ENCODE data around the gene MORN4. TPM values are rescaled to one million over a fixed set of nuclear protein-coding genes. Genes with fewer than 3 reads are reported as not detected.

Gene MORN4
- polyA plus RNA-seq, 1 donor (not counting 4 experiments of a cell fraction or from before 2014, with no cell fraction given): 9.1 TPM

- dilution Hi-C loops (cut with MboI; ENCODE audit: extremely low pct_ligation_motif_present, low sequenced_read_pairs): no loop called here
- Histone ChIP-seq H2AFZ (ENCODE audit: control insufficient read depth, low read length) (no peak overlapping the region), H3K4me1 (ENCODE audit: control insufficient read depth, extremely low read depth, insufficient read depth, low read length) (no peaks in the 10 kb centered on the region)
Observed at GRCh38 chr10:97618285-97618684, 15.0 kb downstream of the MORN4 start.

GRCh38 chr10:97612386-97612785 is 20.9 kb downstream of the MORN4 start:
- Histone ChIP-seq H3K79me2 (ENCODE audit: control insufficient read depth, insufficient read depth, low read length) (no peaks in the 10 kb centered on the region), H3K36me3 (ENCODE audit: control insufficient read depth in 2 of 2, extremely low read depth in 1 of 2, insufficient read depth in 2 of 2, low read length in 2 of 2) (no peaks in the 10 kb centered on the region), H3K4me2 (ENCODE audit: control insufficient read depth, extremely low read depth, insufficient read depth, low read depth, low read length) (no peak overlapping the region), H3K27ac (ENCODE audit: control insufficient read depth, insufficient read depth, low read length) (no peak overlapping the region), H3K27me3 (ENCODE audit: control insufficient read depth, extremely low read depth, insufficient read depth, low read length) (no peaks in the 10 kb centered on the region), H3K4me1 (ENCODE audit: control insufficient read depth, extremely low read depth, insufficient read depth, low read length) (peaks cover 19% of the 10 kb centered on the region), H3K9ac (ENCODE audit: control insufficient read depth, extremely low read depth, insufficient read depth, low read length) (no peak overlapping the region), H4K20me1 (ENCODE audit: control insufficient read depth, extremely low read depth, insufficient read depth, low read length) (no peaks in the 10 kb centered on the region), H3K9me3 (ENCODE audit: control insufficient read depth, low read depth, low read length) (no peaks in the 10 kb centered on the region), H3K9me1 (ENCODE audit: control insufficient read depth, extremely low read depth, insufficient read depth, low read length) (no peaks in the 10 kb centered on the region), H2AFZ (ENCODE audit: control insufficient read depth, low read length) (peak overlapping the region; percentile 73), H3K4me3 (ENCODE audit: control insufficient read depth in 2 of 3, extremely low read depth in 1 of 3, insufficient read depth in 2 of 3, low read depth in 1 of 3, low read length in 3 of 3) (no peak overlapping the region)
- DNase-seq (ENCODE audit: low read depth, low spot score): peak; percentile 50
- dilution Hi-C loops (cut with MboI; ENCODE audit: extremely low pct_ligation_motif_present, low sequenced_read_pairs): no loop called here
- no peak for TF ChIP-seq EZH2 (IDR thresholded peaks at IDR 0.05; ENCODE audit: low read length)
- TF ChIP-seq CTCF (optimal IDR thresholded peaks at IDR 0.05 in 1 of 3, IDR thresholded peaks at IDR 0.05 in 1 of 3, conservative IDR thresholded peaks at IDR 0.05 in 1 of 3; ENCODE audit: extremely low read depth in 1 of 3, insufficient read depth in 2 of 3, low read length in 3 of 3): peak; percentile 23 to 56 (median 51)
- FAIRE-seq: peak; percentile 79

More at GRCh38 chr10:97618285-97618684, 15.0 kb downstream of the MORN4 start:
- Histone ChIP-seq H3K4me3 (ENCODE audit: control insufficient read depth in 2 of 3, extremely low read depth in 1 of 3, insufficient read depth in 2 of 3, low read depth in 1 of 3, low read length in 3 of 3) (no peak overlapping the region), H3K9me3 (ENCODE audit: control insufficient read depth, low read depth, low read length) (no peaks in the 10 kb centered on the region), H4K20me1 (ENCODE audit: control insufficient read depth, extremely low read depth, insufficient read depth, low read length) (no peaks in the 10 kb centered on the region), H3K79me2 (ENCODE audit: control insufficient read depth, insufficient read depth, low read length) (no peaks in the 10 kb centered on the region), H3K9ac (ENCODE audit: control insufficient read depth, extremely low read depth, insufficient read depth, low read length) (no peak overlapping the region), H3K36me3 (ENCODE audit: control insufficient read depth in 2 of 2, extremely low read depth in 1 of 2, insufficient read depth in 2 of 2, low read length in 2 of 2) (no peaks in the 10 kb centered on the region), H3K27ac (ENCODE audit: control insufficient read depth, insufficient read depth, low read length) (no peak overlapping the region), H3K9me1 (ENCODE audit: control insufficient read depth, extremely low read depth, insufficient read depth, low read length) (no peaks in the 10 kb centered on the region), H3K27me3 (ENCODE audit: control insufficient read depth, extremely low read depth, insufficient read depth, low read length) (no peaks in the 10 kb centered on the region), H3K4me2 (ENCODE audit: control insufficient read depth, extremely low read depth, insufficient read depth, low read depth, low read length) (no peak overlapping the region)
- DNase-seq (ENCODE audit: low read depth, low spot score) (no peak), FAIRE-seq (no peak)
- TF ChIP-seq CTCF (optimal IDR thresholded peaks at IDR 0.05 in 1 of 3, IDR thresholded peaks at IDR 0.05 in 1 of 3, conservative IDR thresholded peaks at IDR 0.05 in 1 of 3; ENCODE audit: extremely low read depth in 1 of 3, insufficient read depth in 2 of 3, low read length in 3 of 3) (no peak), EZH2 (IDR thresholded peaks at IDR 0.05; ENCODE audit: low read length) (no peak)
